SK-N-SH treated with all-trans-retinoic acid at 6 μM for 48 hours (cell line): ENCODE data around the gene ASB13.

Experiments
- ARNTL ChIP-seq: fragments of 450-650 bp; formaldehyde crosslinking; IDR thresholded peaks from 2 replicates; pipeline ENCODE4 v1.5.0; 2020; ENCODE audit warnings: low read depth, mild to moderate bottlenecking, moderate library complexity, borderline replicate concordance
- BACH2 ChIP-seq: fragments of 250-450 bp; sonication (Bioruptor Pico); IDR thresholded peaks from 2 replicates; pipeline ENCODE4 v1.9.0; 2021; ENCODE audit warnings: mild to moderate bottlenecking, borderline replicate concordance
- CREB5 ChIP-seq: fragments of 250-450 bp; sonication (Bioruptor Pico); IDR thresholded peaks from 2 replicates; pipeline ENCODE4 v1.5.1; 2020; ENCODE audit warnings: low read depth, mild to moderate bottlenecking, moderate library complexity
- CSRNP3 ChIP-seq: fragments of 250-450 bp; sonication (Bioruptor Pico); IDR thresholded peaks from 2 replicates; pipeline ENCODE4 v1.5.1; 2021; ENCODE audit warnings: mild to moderate bottlenecking, moderate library complexity
- ISL1 ChIP-seq: fragments of 250-450 bp; sonication (Bioruptor Pico); IDR thresholded peaks from 2 replicates; pipeline ENCODE4 v2.1.2; 2022; ENCODE audit warnings: mild to moderate bottlenecking, moderate library complexity
- PATZ1 ChIP-seq: fragments of 250-450 bp; sonication (Bioruptor Pico); IDR thresholded peaks from 2 replicates; pipeline ENCODE4 v1.8.0; 2020; ENCODE audit warnings: mild to moderate bottlenecking, moderate library complexity, borderline replicate concordance
- POU6F1 ChIP-seq: fragments of 250-450 bp; sonication (Bioruptor Pico); IDR thresholded peaks from 2 replicates; pipeline ENCODE4 v1.8.0; 2021; ENCODE audit warnings: low read depth, mild to moderate bottlenecking, moderate library complexity, borderline replicate concordance
- RARB ChIP-seq: fragments of 250-450 bp; sonication (Bioruptor Pico); IDR thresholded peaks from 2 replicates; pipeline ENCODE4 v1.8.0; 2021; ENCODE audit warnings: mild to moderate bottlenecking, moderate library complexity
- TCF4 ChIP-seq: fragments of 250-450 bp; sonication (Bioruptor Pico); IDR thresholded peaks from 2 replicates; pipeline ENCODE4 v1.8.0; 2021; ENCODE audit warnings: mild to moderate bottlenecking, moderate library complexity, borderline replicate concordance
- TSHZ2 ChIP-seq: fragments of 250-450 bp; sonication (Bioruptor Pico); IDR thresholded peaks from 2 replicates; pipeline ENCODE4 v1.5.0; 2020; ENCODE audit warnings: mild to moderate bottlenecking, moderate library complexity
- ZFP3 ChIP-seq: fragments of 250-450 bp; sonication (Bioruptor Pico); IDR thresholded peaks from 2 replicates; pipeline ENCODE4 v1.5.0; 2020; ENCODE audit warnings: mild to moderate bottlenecking, moderate library complexity
- ZFP30 ChIP-seq: fragments of 450-650 bp; formaldehyde crosslinking; IDR thresholded peaks from 2 replicates; pipeline ENCODE4 v1.5.0; 2022; ENCODE audit warnings: mild to moderate bottlenecking, moderate library complexity
- ZNF565 ChIP-seq: fragments of 450-650 bp; formaldehyde crosslinking; conservative IDR thresholded peaks from 2 replicates; pipeline ENCODE4 v1.5.0; 2020; ENCODE audit warnings: low read depth, mild to moderate bottlenecking, moderate library complexity
- ZNF8 ChIP-seq: fragments of 450-650 bp; formaldehyde crosslinking; IDR thresholded peaks from 2 replicates; pipeline ENCODE4 v1.5.0; 2020; ENCODE audit warnings: mild to moderate bottlenecking, moderate library complexity

GRCh38 chr10:5629303-5630111 lies 36.9 kb downstream of the ASB13 start:
- TF ChIP-seq PATZ1 (CRISPR knock-in tag) (no peak), ZNF565 (CRISPR knock-in tag) (no peak), CREB5 (CRISPR knock-in tag) (no peak), ARNTL (CRISPR knock-in tag) (no peak), ZFP3 (CRISPR knock-in tag) (no peak), CSRNP3 (CRISPR knock-in tag) (no peak), ZFP30 (CRISPR knock-in tag) (no peak), ISL1 (CRISPR knock-in tag) (no peak), ZNF8 (CRISPR knock-in tag) (no peak), POU6F1 (no peak), BACH2 (CRISPR knock-in tag) (no peak), TSHZ2 (CRISPR knock-in tag) (no peak), TCF4 (no peak), RARB (CRISPR knock-in tag) (no peak)
